SU-DHL-6 (cell line): ENCODE results near the gene RIMBP2.

Experiments used
- CTCF ChIP-seq: fragments of 200-600 bp; sonication (generic); IDR thresholded peaks from one replicate; pipeline ENCODE4 v1.5.1; 2017; ENCODE audit warnings: antibody characterized with exemption, mild to moderate bottlenecking, low read length, moderate library complexity; ENCODE audit not compliant: insufficient read depth, poor library complexity, severe bottlenecking
- EZH2phosphoT487 ChIP-seq: fragments of 200-600 bp; sonication (generic), shearing (Covaris generic); conservative IDR thresholded peaks from 2 replicates; pipeline ENCODE4 v1.6.1; 2018; ENCODE audit warnings: mild to moderate bottlenecking, antibody characterized with exemption, low read length, moderate library complexity, mixed read lengths

GRCh38 chr12:130427381-130427887 lies 288.7 kb downstream of the RIMBP2 start:
- TF ChIP-seq CTCF = no peak
- TF ChIP-seq EZH2phosphoT487 = no peak
